H1 (cell line): ENCODE results near the gene FAM193A. TPM values are rescaled to one million over a fixed set of nuclear protein-coding genes. Genes with fewer than 3 reads are reported as not detected.

Experiments
- CTCF ChIA-PET: fragments of 300-600 bp; sonication (Branson Sonifier 250); formaldehyde crosslinking; loops from one replicate; lab custom pipeline; 2021; ENCODE audit not compliant: partially characterized antibody; lab: Charles Lee
- POLR2A ChIA-PET: fragments of 300-600 bp; sonication (Branson Sonifier 250); formaldehyde crosslinking; loops from one replicate; lab custom pipeline; 2021; ENCODE audit warnings: inconsistent platforms; ENCODE audit not compliant: partially characterized antibody; lab: Charles Lee
- DNase-seq, 2 experiments: peaks; one replicate each; pipeline versions ENCODE4 v3.0.0 to v3.0.0-alpha.2; 2010 to 2022; ENCODE audit warnings: low spot score in 2 of 2, low read depth in 1 of 2, mixed read lengths in 1 of 2
- FAIRE-seq: peaks from 2 replicates; lab custom pipeline; 2011; peaks lifted over from hg19 to GRCh38; lab: Jason Lieb, UNC
- H2AFZ ChIP-seq: 2 replicates; pipeline ENCODE4 v1.8.1; 2012; ENCODE audit warnings: low read length, inconsistent platforms
- H2AK5ac ChIP-seq: 2 replicates; pipeline ENCODE4 v1.6.1; 2013; ENCODE audit warnings: low read depth, low read length
- H2BK120ac ChIP-seq: replicated peaks from 2 replicates; pipeline ENCODE3; 2013; ENCODE audit warnings: low read depth, low read length, inconsistent platforms
- H2BK12ac ChIP-seq: 2 replicates; pipeline ENCODE4 v1.6.1; 2013; ENCODE audit warnings: low read depth, low read length
- H2BK15ac ChIP-seq: 2 replicates; pipeline ENCODE4 v1.6.1; 2013; ENCODE audit warnings: low read length
- H2BK20ac ChIP-seq: 2 replicates; pipeline ENCODE4 v1.6.1; 2013; ENCODE audit warnings: low read length
- H2BK5ac ChIP-seq: 2 replicates; pipeline ENCODE4 v1.6.1; 2013; ENCODE audit warnings: low read depth, low read length
- H3K14ac ChIP-seq: 2 replicates; pipeline ENCODE4 v1.6.1; 2013; ENCODE audit warnings: inconsistent platforms; ENCODE audit not compliant: insufficient read length
- H3K18ac ChIP-seq: 2 replicates; pipeline ENCODE4 v1.6.1; 2013; ENCODE audit warnings: low read length; ENCODE audit errors: extremely low read depth
- H3K23ac ChIP-seq: 2 replicates; pipeline ENCODE4 v1.6.1; 2013; ENCODE audit warnings: inconsistent platforms; ENCODE audit not compliant: insufficient read length
- H3K23me2 ChIP-seq: 2 replicates; pipeline ENCODE4 v1.6.1; 2013; ENCODE audit warnings: low read depth, low read length
- H3K27ac ChIP-seq: 2 replicates; pipeline ENCODE4 v1.6.1; 2011; ENCODE audit warnings: low read depth, low read length, inconsistent platforms
- H3K27me3 ChIP-seq, 4 experiments: replicated peaks in 1 of 4; 1 replicate in 1 of 4; 2 replicates in 3 of 4; pipeline versions ENCODE4 v1.6.1 to v1.8.1; 2011 to 2013; ENCODE audit warnings: low read length in 3 of 4, mild to moderate bottlenecking in 3 of 4, inconsistent platforms in 2 of 4, mixed read lengths in 2 of 4, moderate library complexity in 1 of 4; ENCODE audit not compliant: control insufficient read depth in 3 of 4, insufficient read depth in 3 of 4; ENCODE audit errors: extremely low read depth in 1 of 4
- H3K36me3 ChIP-seq, 4 experiments: 2 replicates each; pipeline versions ENCODE4 v1.6.1 to v1.8.1; 2011 to 2013; ENCODE audit warnings: mild to moderate bottlenecking in 4 of 4, low read length in 3 of 4, moderate library complexity in 2 of 4, control low read depth in 1 of 4, inconsistent platforms in 1 of 4; ENCODE audit not compliant: insufficient read depth in 4 of 4, control insufficient read depth in 2 of 4
- H3K4ac ChIP-seq: replicated peaks from 2 replicates; pipeline ENCODE3; 2013; ENCODE audit warnings: low read length, low read depth, mixed read lengths, inconsistent platforms; ENCODE audit not compliant: insufficient read length
- H3K4me1 ChIP-seq, 4 experiments: replicated peaks in 1 of 4; 1 replicate in 1 of 4; 2 replicates in 3 of 4; pipeline versions ENCODE4 v1.6.1 to v1.8.1; 2011 to 2013; ENCODE audit warnings: low read length in 3 of 4, inconsistent platforms in 2 of 4, mixed read lengths in 1 of 4; ENCODE audit not compliant: insufficient read depth in 4 of 4, control insufficient read depth in 3 of 4
- H3K4me2 ChIP-seq, 2 experiments: 2 replicates each; pipeline versions ENCODE4 v1.6.1 to v1.8.1; 2011 to 2013; ENCODE audit warnings: low read depth in 2 of 2, low read length in 2 of 2, control low read depth in 1 of 2, inconsistent platforms in 1 of 2, mild to moderate bottlenecking in 1 of 2; ENCODE audit not compliant: insufficient read depth in 1 of 2
- H3K4me3 ChIP-seq, 4 experiments: fragments of 200-600, 300-600 bp in 1 of 4; sonication (generic), shearing (Covaris generic), sonication (Bioruptor Twin) in 1 of 4; 2 replicates each; pipeline versions ENCODE4 v1.5.1 to v1.8.1; 2011 to 2016; ENCODE audit warnings: low read length in 4 of 4, low read depth in 3 of 4, control low read depth in 2 of 4, inconsistent platforms in 2 of 4, mild to moderate bottlenecking in 2 of 4, mixed read lengths in 1 of 4, moderate library complexity in 1 of 4; ENCODE audit not compliant: insufficient read depth in 2 of 4; ENCODE audit errors: extremely low read depth in 1 of 4
- H3K56ac ChIP-seq: replicated peaks from 2 replicates; pipeline ENCODE3; 2013; ENCODE audit warnings: low read depth, mild to moderate bottlenecking, mixed read lengths, low read length, inconsistent platforms; ENCODE audit not compliant: insufficient read length
- H3K79me1 ChIP-seq: 2 replicates; pipeline ENCODE4 v1.6.1; 2013; ENCODE audit warnings: low read depth, low read length, control low read depth
- H3K79me2 ChIP-seq, 2 experiments: 2 replicates each; pipeline versions ENCODE4 v1.6.1 to v1.8.1; 2012 to 2013; ENCODE audit warnings: low read length in 2 of 2, mild to moderate bottlenecking in 2 of 2, inconsistent platforms in 1 of 2; ENCODE audit not compliant: insufficient read depth in 2 of 2, control insufficient read depth in 1 of 2
- H3K9ac ChIP-seq, 4 experiments: replicated peaks in 1 of 4; 1 replicate in 1 of 4; 2 replicates in 3 of 4; pipeline versions ENCODE4 v1.6.1 to v1.8.1; 2011 to 2013; ENCODE audit warnings: low read depth in 3 of 4, low read length in 3 of 4, control low read depth in 2 of 4, mild to moderate bottlenecking in 2 of 4, moderate library complexity in 2 of 4, inconsistent platforms in 1 of 4; ENCODE audit errors: extremely low read depth in 1 of 4
- H3K9me3 ChIP-seq, 2 experiments: 2 replicates each; pipeline versions ENCODE4 v1.6.1 to v1.8.1; 2012 to 2013; ENCODE audit warnings: mild to moderate bottlenecking in 2 of 2, moderate library complexity in 2 of 2, control low read depth in 1 of 2, inconsistent platforms in 1 of 2, low read depth in 1 of 2, low read length in 1 of 2, mixed read lengths in 1 of 2; ENCODE audit not compliant: insufficient read depth in 2 of 2
- H4K20me1 ChIP-seq, 2 experiments: replicated peaks in 1 of 2; 2 replicates each; pipeline versions ENCODE3 to v1.8.1; 2011 to 2013; ENCODE audit warnings: inconsistent platforms in 2 of 2, low read length in 2 of 2, mild to moderate bottlenecking in 1 of 2; ENCODE audit not compliant: insufficient read depth in 2 of 2, control insufficient read depth in 1 of 2
- H4K5ac ChIP-seq: 2 replicates; pipeline ENCODE4 v1.6.1; 2013; ENCODE audit warnings: low read length, low read depth, mixed read lengths, inconsistent platforms; ENCODE audit not compliant: insufficient read length
- H4K8ac ChIP-seq: 2 replicates; pipeline ENCODE4 v1.8.0; 2013; ENCODE audit warnings: mild to moderate bottlenecking, moderate library complexity, low read length, inconsistent platforms; ENCODE audit not compliant: insufficient read depth; ENCODE audit errors: extremely low read depth
- H4K91ac ChIP-seq: replicated peaks from 2 replicates; pipeline ENCODE3; 2013; ENCODE audit warnings: low read length, mixed read lengths, inconsistent platforms; ENCODE audit not compliant: insufficient read length
- CREB1 ChIP-seq: IDR thresholded peaks from 2 replicates; pipeline ENCODE4 v1.6.1; 2012; ENCODE audit warnings: inconsistent platforms
- GTF2F1 ChIP-seq: IDR thresholded peaks from 2 replicates; pipeline ENCODE4 v1.6.1; 2012; ENCODE audit warnings: low read depth, low read length, improper control_type of control experiment, borderline replicate concordance
- HDAC6 ChIP-seq: IDR thresholded peaks from one replicate; pipeline ENCODE4 v1.7.1; 2012; ENCODE audit warnings: low read depth, mild to moderate bottlenecking, inconsistent platforms, low read length, moderate library complexity
- NANOG ChIP-seq: IDR thresholded peaks from 2 replicates; pipeline ENCODE4 v1.6.1; 2011; ENCODE audit warnings: low read length, low read depth, mild to moderate bottlenecking, inconsistent platforms; ENCODE audit not compliant: insufficient read depth, poor library complexity, severe bottlenecking
- RBBP5 ChIP-seq: IDR thresholded peaks from 2 replicates; pipeline ENCODE4 v1.7.1; 2012; ENCODE audit warnings: low read depth, mild to moderate bottlenecking, inconsistent platforms, low read length, moderate library complexity, borderline replicate concordance
- RNF2 ChIP-seq: fragments of 200-900, 300-1000 bp; sonication (generic); IDR thresholded peaks from 2 replicates; pipeline ENCODE4 v1.7.1; 2016; ENCODE audit warnings: borderline replicate concordance, low read depth, mild to moderate bottlenecking, antibody characterized with exemption, low read length; ENCODE audit not compliant: poor library complexity, severe bottlenecking; ENCODE audit errors: missing control alignments
- WGBS, 2 experiments: shearing (Covaris generic) in 1 of 2; methylation state at CpG; one replicate each; pipeline versions ENCODE4 v1.1.6 to v1.1.7; 2013 to 2015; ENCODE audit warnings: low lambda C conversion rate in 2 of 2, mixed read lengths in 2 of 2, inconsistent platforms in 1 of 2, low coverage in 1 of 2, missing lambda C conversion rate in 1 of 2; ENCODE audit not compliant: insufficient replicate concordance in 2 of 2, insufficient coverage in 1 of 2, insufficient read length in 1 of 2; ENCODE audit errors: extremely low coverage in 1 of 2, missing lambda C conversion rate in 1 of 2; 5-methylcytosine and 5-hydroxymethylcytosine counted together
- polyA plus RNA-seq, 7 experiments: library from polyadenylated mRNA; depleted of rRNA in 3 of 7; stranded (reverse) in 5 of 7; unstranded in 2 of 7; fragments of >200 nt in 5 of 7; fragments of 200-250 nt in 2 of 7; gene quantifications; 1 replicate in 5 of 7; 2 replicates in 1 of 7; 4 replicates in 1 of 7; pipeline versions ENCODE4 v1.2.1 to v1.2.3, GENCODE V29; 2011 to 2013; ENCODE audit warnings: missing spikeins in 2 of 7, mixed read lengths in 2 of 7
- total RNA-seq: library from RNA; stranded (reverse); fragmentation: NEBNext Ultra II Directional; extraction: Animal tissue kit (Norgen Biotek cat#: 25700); gene quantifications from 2 replicates; pipeline ENCODE4 v1.2.1, GENCODE V29; 2021
- TF ChIP-seq, protein P1 (sequence below): IDR thresholded peaks from 2 replicates; pipeline ENCODE4 v1.6.1; 2011; ENCODE audit warnings: low read length, improper control_type of control experiment
- TF ChIP-seq, protein P2 (sequence below), 3 experiments: IDR thresholded peaks; 1 replicate in 2 of 3; 2 replicates in 1 of 3; pipeline versions ENCODE4 v1.5.1 to v1.6.1; 2011; ENCODE audit warnings: low read length in 3 of 3, mild to moderate bottlenecking in 3 of 3, inconsistent platforms in 2 of 3, low read depth in 1 of 3, moderate library complexity in 1 of 3; ENCODE audit not compliant: insufficient read depth in 1 of 3; ENCODE audit errors: control extremely low read depth in 1 of 3

Gene FAM193A
- total and polyA plus RNA-seq, 2 of the 8 experiments (the other 6 are each of a cell fraction or from before 2014, with no cell fraction given) = 8.7 to 26.2 TPM

DNA sequence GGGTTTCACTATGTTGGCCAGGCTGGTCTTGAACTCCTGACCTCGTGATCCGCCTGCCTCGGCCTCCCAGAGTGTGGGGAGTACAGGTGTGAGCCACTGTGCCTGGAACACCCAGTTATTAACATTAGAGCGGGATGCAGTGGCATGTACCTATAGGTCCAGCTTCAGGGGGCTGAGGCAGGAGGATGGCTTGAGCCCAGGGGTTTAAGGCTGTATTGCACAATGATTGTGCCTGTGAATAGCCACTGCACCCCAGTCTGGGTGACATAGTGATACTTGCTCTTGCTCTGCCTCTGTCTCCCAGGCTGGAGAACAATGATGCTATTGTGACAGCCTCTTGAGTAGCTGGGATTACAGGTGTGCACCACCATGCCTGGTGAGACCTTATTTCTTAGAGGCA lies 39.8 kb downstream of the FAM193A start:
- Histone ChIP-seq H3K4me2 (no peak overlapping the region), H3K4me1 (peaks cover 0 to 4% (median 0%) of the 10 kb centered on the region in 4 experiments; a peak in 4 of 7 replicates), H4K91ac (no peak overlapping the region), H3K79me1 (peaks cover 22% of the 10 kb centered on the region), H3K23me2 (no peaks in the 10 kb centered on the region), H4K8ac (no peak overlapping the region), H3K4me3 (no peak overlapping the region), H3K18ac (no peak overlapping the region), H2BK12ac (no peak overlapping the region), H2AK5ac (no peak overlapping the region), H2BK5ac (no peak overlapping the region), H2BK15ac (no peak overlapping the region), H3K27ac (no peak overlapping the region), H2BK20ac (no peak overlapping the region), H3K14ac (no peak overlapping the region), H4K20me1 (peaks cover 7 to 21% of the 10 kb centered on the region in 2 experiments), H2BK120ac (no peak overlapping the region), H3K23ac (no peak overlapping the region), H3K9me3 (no peaks in the 10 kb centered on the region), H4K5ac (no peak overlapping the region), H3K56ac (no peak overlapping the region), H3K4ac (no peak overlapping the region), H3K27me3 (no peaks in the 10 kb centered on the region), H3K9ac (no peak overlapping the region), H3K36me3 (no peaks in the 10 kb centered on the region; a peak in 1 of 8 replicates), H3K79me2 (peaks cover 9 to 93% of the 10 kb centered on the region in 2 experiments), H2AFZ (no peak overlapping the region)
- no peak for DNase-seq
- FAIRE-seq = no peak
- ChIA-PET POLR2A (no interaction called here), CTCF (no interaction called here)
- 89% methylated on average over 4 of the region's 4 CpGs; no CpG with 5 or more reads in 1 of the 2 experiments for WGBS, 2 experiments
- no peak for TF ChIP-seq RBBP5
- TF ChIP-seq, protein P1, sequence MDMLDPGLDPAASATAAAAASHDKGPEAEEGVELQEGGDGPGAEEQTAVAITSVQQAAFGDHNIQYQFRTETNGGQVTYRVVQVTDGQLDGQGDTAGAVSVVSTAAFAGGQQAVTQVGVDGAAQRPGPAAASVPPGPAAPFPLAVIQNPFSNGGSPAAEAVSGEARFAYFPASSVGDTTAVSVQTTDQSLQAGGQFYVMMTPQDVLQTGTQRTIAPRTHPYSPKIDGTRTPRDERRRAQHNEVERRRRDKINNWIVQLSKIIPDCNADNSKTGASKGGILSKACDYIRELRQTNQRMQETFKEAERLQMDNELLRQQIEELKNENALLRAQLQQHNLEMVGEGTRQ = no peak
- TF ChIP-seq CREB1 = no peak
- TF ChIP-seq NANOG = no peak
- TF ChIP-seq, protein P2, sequence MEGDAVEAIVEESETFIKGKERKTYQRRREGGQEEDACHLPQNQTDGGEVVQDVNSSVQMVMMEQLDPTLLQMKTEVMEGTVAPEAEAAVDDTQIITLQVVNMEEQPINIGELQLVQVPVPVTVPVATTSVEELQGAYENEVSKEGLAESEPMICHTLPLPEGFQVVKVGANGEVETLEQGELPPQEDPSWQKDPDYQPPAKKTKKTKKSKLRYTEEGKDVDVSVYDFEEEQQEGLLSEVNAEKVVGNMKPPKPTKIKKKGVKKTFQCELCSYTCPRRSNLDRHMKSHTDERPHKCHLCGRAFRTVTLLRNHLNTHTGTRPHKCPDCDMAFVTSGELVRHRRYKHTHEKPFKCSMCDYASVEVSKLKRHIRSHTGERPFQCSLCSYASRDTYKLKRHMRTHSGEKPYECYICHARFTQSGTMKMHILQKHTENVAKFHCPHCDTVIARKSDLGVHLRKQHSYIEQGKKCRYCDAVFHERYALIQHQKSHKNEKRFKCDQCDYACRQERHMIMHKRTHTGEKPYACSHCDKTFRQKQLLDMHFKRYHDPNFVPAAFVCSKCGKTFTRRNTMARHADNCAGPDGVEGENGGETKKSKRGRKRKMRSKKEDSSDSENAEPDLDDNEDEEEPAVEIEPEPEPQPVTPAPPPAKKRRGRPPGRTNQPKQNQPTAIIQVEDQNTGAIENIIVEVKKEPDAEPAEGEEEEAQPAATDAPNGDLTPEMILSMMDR (IDR thresholded peaks at IDR 0.05; ENCODE audit: control extremely low read depth in 1 of 3, insufficient read depth in 1 of 3, low read depth in 1 of 3, low read length in 3 of 3) = no peak
- TF ChIP-seq RNF2 = no peak
- TF ChIP-seq GTF2F1 = no peak
- no peak for TF ChIP-seq HDAC6
